Measurements from ENCODE around the gene LAD1.

LAD1 gene

GRCh38 chr1:201397675-201398074, 1.4 kb downstream of the LAD1 start:
- in situ Hi-C loops (cut with HindIII; ENCODE audit: low pct_ligation_motif_present, low sequenced_read_pairs) = no loop called here
- no peak overlapping the region for H3K27ac ChIP-seq

GRCh38 chr1:201396861-201397464, 2.2 kb downstream of the LAD1 start:
- no peaks in the 10 kb centered on the region for H3K36me3 ChIP-seq (replicated peaks)
- H3K4me3 ChIP-seq (ENCODE audit: low read depth, low read length) = no peak overlapping the region
- TF ChIP-seq CTCF (IDR thresholded peaks at IDR 0.05; ENCODE audit: low read depth, low read length, missing control alignments) = no peak
- no peak for DNase-seq
- no peak overlapping the region for H3K27ac ChIP-seq
- H3K27me3 ChIP-seq (replicated peaks) = peaks cover 44% of the 10 kb centered on the region
- in situ Hi-C loops (cut with HindIII; ENCODE audit: low pct_ligation_motif_present, low sequenced_read_pairs) = no loop called here

More at GRCh38 chr1:201397675-201398074, 1.4 kb downstream of the LAD1 start:
- DNase-seq = no peak
- Histone ChIP-seq H3K36me3 (replicated peaks) (no peaks in the 10 kb centered on the region), H3K27me3 (replicated peaks) (peaks cover 44% of the 10 kb centered on the region), H3K4me3 (ENCODE audit: low read depth, low read length) (no peak overlapping the region)
- no peak for TF ChIP-seq CTCF (IDR thresholded peaks at IDR 0.05; ENCODE audit: low read depth, low read length, missing control alignments)

DNA sequence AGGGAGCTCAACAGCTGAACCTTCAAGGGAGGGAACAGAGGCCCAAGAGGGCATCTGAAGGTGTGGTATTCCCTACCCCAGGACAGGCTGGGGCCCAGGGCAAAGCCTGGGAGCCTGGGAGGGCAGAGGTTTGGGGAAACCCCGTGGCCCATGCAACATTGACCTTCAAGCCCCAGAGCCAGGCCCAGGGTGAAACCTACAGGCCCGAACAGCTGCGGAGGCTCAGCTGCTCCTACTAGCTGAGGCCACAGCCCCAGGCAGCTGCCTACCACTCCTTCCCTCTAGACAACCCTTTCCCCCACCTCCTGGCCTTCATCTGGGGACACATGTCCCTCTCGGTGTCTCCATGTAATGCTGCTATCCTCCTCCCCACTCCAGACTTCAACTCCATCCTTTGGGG, 3.2 kb downstream of the LAD1 start:
- Histone ChIP-seq H3K4me3 (ENCODE audit: low read depth, low read length) (no peak overlapping the region), H3K36me3 (replicated peaks) (no peaks in the 10 kb centered on the region), H3K27me3 (replicated peaks) (peaks cover 39% of the 10 kb centered on the region), H3K27ac (no peak overlapping the region)
- TF ChIP-seq CTCF (IDR thresholded peaks at IDR 0.05; ENCODE audit: low read depth, low read length, missing control alignments) = no peak
- DNase-seq = no peak
- in situ Hi-C loops (cut with HindIII; ENCODE audit: low pct_ligation_motif_present, low sequenced_read_pairs) = no loop called here

- H3K4me3 ChIP-seq (ENCODE audit: low read depth, low read length) = no peak overlapping the region
- no peaks in the 10 kb centered on the region for H3K36me3 ChIP-seq (replicated peaks)
- TF ChIP-seq CTCF (IDR thresholded peaks at IDR 0.05; ENCODE audit: low read depth, low read length, missing control alignments) = no peak
- peaks cover 26% of the 10 kb centered on the region for H3K27me3 ChIP-seq (replicated peaks)
- DNase-seq = no peak
- H3K27ac ChIP-seq = no peak overlapping the region
- in situ Hi-C loops (cut with HindIII; ENCODE audit: low pct_ligation_motif_present, low sequenced_read_pairs) = no loop called here
Measured at GRCh38 chr1:201394591-201394990, 4.5 kb downstream of the LAD1 start.

DNA sequence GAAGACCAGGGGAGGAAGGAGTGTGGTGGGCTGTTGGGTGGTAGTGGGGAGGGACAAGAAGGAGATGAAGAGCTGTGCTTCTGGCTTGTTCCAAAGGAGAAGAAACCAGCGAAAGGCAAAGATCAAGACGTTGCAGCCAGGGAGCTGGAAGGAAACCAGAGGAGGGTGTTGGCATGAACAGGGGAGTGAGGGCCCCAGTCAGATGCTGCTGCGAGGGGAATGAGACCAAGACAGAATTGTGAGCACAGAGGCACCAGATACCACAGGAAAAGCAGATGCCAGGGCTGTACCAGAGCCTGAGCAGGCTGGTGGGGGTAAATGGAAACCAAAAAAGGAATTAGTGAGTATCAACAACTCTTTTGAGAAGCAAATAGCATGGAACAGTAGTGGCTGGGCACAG, 6.0 kb downstream of the LAD1 start:
- no peak for DNase-seq
- Histone ChIP-seq H3K4me3 (ENCODE audit: low read depth, low read length) (no peak overlapping the region), H3K27me3 (replicated peaks) (peaks cover 12% of the 10 kb centered on the region), H3K36me3 (replicated peaks) (no peaks in the 10 kb centered on the region), H3K27ac (no peak overlapping the region)
- TF ChIP-seq CTCF (IDR thresholded peaks at IDR 0.05; ENCODE audit: low read depth, low read length, missing control alignments) = no peak
- in situ Hi-C loops (cut with HindIII; ENCODE audit: low pct_ligation_motif_present, low sequenced_read_pairs) = no loop called here
